HT1080 (cell line): ENCODE results near the gene FZD1. TPM values are rescaled to one million over a fixed set of nuclear protein-coding genes. Genes with fewer than 3 reads are reported as not detected.
A peak's percentile ranks its signal among the peaks of the same experiment; 100 is the strongest.

ENCODE experiments used
- DNase-seq: peaks from one replicate; pipeline ENCODE4 v3.0.0-alpha.2; 2015; ENCODE audit warnings: low read depth
- total RNA-seq: library from RNA; depleted of rRNA; stranded (reverse); fragments of >200 nt; shearing (Covaris generic); gene quantifications from 2 replicates; pipeline ENCODE4 v1.2.3, GENCODE V29; 2014

Gene FZD1
- total RNA-seq, 1 experiment from 2014 or later = 8.5 TPM

DNA sequence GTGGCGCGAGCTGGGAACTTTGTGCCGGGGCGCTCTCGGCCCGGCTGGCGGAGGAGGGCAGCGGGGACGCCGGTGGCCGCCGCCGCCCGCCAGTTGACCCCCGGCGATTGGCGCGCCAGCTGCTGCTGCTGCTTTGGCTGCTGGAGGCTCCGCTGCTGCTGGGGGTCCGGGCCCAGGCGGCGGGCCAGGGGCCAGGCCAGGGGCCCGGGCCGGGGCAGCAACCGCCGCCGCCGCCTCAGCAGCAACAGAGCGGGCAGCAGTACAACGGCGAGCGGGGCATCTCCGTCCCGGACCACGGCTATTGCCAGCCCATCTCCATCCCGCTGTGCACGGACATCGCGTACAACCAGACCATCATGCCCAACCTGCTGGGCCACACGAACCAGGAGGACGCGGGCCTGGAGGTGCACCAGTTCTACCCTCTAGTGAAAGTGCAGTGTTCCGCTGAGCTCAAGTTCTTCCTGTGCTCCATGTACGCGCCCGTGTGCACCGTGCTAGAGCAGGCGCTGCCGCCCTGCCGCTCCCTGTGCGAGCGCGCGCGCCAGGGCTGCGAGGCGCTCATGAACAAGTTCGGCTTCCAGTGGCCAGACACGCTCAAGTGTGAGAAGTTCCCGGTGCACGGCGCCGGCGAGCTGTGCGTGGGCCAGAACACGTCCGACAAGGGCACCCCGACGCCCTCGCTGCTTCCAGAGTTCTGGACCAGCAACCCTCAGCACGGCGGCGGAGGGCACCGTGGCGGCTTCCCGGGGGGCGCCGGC lies 870 bp downstream of the FZD1 start:
- peak; percentile 34 for DNase-seq

DNA sequence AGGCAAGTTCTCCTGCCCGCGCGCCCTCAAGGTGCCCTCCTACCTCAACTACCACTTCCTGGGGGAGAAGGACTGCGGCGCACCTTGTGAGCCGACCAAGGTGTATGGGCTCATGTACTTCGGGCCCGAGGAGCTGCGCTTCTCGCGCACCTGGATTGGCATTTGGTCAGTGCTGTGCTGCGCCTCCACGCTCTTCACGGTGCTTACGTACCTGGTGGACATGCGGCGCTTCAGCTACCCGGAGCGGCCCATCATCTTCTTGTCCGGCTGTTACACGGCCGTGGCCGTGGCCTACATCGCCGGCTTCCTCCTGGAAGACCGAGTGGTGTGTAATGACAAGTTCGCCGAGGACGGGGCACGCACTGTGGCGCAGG lies 1.4 kb downstream of the FZD1 start:
- no peak for DNase-seq

DNA sequence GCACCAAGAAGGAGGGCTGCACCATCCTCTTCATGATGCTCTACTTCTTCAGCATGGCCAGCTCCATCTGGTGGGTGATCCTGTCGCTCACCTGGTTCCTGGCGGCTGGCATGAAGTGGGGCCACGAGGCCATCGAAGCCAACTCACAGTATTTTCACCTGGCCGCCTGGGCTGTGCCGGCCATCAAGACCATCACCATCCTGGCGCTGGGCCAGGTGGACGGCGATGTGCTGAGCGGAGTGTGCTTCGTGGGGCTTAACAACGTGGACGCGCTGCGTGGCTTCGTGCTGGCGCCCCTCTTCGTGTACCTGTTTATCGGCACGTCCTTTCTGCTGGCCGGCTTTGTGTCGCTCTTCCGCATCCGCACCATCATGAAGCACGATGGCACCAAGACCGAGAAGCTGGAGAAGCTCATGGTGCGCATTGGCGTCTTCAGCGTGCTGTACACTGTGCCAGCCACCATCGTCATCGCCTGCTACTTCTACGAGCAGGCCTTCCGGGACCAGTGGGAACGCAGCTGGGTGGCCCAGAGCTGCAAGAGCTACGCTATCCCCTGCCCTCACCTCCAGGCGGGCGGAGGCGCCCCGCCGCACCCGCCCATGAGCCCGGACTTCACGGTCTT lies 1.9 kb downstream of the FZD1 start:
- no peak for DNase-seq

DNA sequence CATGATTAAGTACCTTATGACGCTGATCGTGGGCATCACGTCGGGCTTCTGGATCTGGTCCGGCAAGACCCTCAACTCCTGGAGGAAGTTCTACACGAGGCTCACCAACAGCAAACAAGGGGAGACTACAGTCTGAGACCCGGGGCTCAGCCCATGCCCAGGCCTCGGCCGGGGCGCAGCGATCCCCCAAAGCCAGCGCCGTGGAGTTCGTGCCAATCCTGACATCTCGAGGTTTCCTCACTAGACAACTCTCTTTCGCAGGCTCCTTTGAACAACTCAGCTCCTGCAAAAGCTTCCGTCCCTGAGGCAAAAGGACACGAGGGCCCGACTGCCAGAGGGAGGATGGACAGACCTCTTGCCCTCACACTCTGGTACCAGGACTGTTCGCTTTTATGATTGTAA lies 2.5 kb downstream of the FZD1 start:
- no peak for DNase-seq

DNA sequence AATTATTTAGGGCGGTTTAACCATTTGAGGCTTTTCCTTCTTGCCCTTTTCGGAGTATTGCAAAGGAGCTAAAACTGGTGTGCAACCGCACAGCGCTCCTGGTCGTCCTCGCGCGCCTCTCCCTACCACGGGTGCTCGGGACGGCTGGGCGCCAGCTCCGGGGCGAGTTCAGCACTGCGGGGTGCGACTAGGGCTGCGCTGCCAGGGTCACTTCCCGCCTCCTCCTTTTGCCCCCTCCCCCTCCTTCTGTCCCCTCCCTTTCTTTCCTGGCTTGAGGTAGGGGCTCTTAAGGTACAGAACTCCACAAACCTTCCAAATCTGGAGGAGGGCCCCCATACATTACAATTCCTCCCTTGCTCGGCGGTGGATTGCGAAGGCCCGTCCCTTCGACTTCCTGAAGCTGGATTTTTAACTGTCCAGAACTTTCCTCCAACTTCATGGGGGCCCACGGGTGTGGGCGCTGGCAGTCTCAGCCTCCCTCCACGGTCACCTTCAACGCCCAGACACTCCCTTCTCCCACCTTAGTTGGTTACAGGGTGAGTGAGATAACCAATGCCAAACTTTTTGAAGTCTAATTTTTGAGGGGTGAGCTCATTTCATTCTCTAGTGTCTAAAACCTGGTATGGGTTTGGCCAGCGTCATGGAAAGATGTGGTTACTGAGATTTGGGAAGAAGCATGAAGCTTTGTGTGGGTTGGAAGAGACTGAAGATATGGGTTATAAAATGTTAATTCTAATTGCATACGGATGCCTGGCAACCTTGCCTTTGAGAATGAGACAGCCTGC lies 3.1 kb downstream of the FZD1 start:
- no peak for DNase-seq

DNA sequence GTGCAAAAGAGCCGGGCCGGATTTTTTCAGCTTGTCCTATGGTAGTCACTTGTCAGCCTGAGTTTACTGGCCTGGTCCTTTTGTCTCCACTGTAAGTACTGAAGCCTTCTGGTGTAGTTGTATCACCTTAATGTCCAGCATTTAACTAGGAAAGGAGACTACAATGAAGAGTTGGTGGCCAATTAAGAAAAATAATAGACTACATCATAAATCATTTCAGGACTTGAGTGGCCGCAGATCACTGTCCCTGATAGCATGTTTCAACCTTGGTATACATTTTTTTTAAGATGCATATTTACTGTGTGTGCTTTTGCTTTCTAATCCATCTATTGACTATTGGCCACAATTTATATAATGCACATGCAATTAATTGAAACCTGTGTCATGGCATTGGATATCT lies 6.1 kb downstream of the FZD1 start:
- no peak for DNase-seq

DNA sequence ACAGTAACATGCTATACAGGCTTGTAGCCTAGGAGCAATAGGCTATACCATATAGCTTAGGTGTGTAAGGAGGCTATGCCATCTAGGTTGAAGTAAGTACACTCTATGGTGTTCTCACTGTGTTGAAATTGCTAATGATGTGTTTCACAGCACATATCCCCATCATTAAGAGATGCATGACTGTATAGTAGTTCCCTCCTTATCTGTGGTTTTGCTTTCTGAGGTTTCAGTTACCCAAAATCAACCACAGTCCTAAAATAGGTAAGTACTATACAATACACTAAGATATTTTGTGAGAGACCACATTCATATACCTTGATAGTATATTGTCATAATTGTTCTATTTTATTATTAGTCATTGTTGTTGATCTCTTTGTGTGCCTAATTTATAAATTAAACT lies 12.7 kb downstream of the FZD1 start:
- DNase-seq = no peak

DNA sequence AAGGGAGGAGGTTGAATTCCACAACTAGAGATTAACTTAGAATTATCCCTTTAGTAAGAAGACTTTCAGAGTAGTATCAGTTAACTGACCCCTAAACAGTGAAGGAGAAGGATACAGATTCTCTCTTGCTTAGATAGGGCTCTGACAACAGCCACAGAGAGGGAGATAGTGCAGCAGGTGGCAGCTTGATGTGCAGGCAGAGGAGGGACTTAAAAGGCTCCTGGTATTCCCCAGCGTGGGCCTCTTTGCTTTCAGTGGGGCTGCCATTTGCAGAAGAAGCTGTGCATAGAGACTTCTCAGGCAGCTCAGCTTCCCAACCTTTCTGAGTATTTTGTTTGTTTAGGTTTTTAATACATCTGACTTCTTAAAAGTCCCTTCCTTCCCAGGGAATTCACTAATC lies 16.0 kb downstream of the FZD1 start:
- DNase-seq = no peak

DNA sequence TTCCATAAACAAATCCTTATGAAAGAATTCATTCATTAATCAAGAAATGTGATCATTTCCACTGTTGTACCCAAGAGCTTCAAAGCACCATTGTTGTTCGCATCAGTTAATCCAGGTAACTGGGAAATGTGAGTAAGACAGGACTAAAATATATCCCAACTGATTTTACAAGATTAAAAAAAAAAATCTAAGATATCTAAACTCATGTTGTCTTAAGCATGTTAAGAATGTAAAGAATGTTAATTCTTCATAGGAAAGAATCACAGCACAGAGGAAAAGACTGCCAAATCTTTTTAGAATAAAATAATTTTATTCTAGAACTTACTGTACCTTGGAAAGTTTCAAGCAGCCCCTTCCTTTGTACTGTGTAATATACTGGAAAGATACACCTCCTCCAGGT lies 16.4 kb downstream of the FZD1 start:
- no peak for DNase-seq

DNA sequence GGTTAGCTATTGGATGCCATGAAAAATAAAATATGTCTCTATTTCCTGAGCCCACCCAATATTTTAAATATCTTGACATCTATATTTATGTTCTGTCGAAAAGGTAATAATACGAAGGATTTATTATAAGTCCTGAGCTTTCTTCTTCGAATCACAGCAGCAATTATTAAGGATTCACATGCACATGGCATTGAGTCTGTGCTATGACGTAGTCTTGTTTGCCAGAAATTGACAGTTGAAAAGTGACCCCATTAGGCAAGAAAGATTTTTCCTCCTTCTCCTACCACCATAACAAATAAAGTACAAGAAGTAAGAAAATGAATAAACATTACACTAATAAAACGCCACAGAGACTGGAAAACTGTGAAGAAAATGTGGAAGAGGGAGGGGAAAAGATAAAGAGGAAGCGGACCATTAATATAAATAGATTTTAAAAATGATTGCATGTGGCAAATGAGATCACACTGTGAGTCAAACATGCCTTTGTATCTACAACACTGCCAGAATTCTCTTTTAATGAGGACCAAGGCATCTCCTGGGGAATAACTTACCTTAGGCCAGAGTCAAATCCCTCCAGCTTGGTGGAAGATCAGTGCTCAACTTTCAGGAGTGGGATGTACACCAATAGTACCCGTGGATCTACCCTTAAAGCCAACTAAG lies 21.6 kb downstream of the FZD1 start:
- DNase-seq = no peak

DNA sequence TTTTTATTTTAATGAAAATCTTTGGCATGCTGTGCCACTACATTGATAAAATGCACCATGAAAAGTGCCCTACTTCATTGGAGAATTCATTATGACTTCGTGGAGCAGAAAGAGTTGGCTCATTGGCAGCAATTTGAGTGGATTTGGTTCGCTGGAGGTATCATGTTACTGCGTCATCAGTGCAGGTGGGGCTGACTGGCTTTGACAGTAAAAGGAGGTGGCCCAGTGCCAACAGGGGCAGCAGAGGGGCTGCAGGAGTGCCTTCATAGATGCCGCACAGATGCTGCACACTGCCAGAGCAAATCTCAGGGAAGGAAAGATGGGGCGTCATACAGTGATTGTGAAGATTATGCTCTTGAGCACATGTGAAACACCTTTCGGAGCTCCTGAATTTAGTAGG lies 22.2 kb downstream of the FZD1 start:
- DNase-seq = no peak

DNA sequence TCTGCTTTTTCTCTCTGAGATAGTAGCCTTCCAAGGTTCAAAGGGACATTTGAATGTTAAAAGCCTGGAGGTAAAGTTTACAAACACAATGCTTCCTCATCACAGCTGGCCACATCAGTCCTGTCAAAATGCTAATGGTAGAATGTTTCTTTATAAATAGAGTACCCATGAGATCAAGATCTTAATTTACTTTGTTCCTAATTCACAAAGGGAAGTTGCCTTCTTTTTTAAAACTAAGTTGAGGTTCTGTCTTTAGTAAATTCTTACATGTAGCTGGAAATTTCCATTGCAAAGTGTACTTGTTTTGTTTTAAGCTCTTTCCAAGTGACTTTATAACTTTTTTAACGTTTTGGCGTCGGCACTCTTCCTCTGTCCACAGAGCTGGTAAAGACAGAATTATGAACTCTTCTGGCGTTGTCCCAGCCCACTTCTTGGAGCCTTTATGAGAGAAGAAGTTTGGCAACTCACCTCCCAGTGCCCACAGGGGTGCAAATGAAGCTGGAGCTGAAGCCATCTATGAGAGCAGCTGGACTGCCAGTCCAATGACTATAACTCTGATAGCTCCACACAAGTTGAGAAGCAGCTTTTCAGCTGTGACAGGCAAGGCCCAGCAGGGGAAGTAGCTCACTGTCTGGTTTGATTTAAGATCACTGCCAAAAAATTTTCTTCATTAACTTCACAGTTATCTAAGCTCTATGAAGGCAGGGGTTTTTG lies 23.3 kb downstream of the FZD1 start:
- no peak for DNase-seq

DNA sequence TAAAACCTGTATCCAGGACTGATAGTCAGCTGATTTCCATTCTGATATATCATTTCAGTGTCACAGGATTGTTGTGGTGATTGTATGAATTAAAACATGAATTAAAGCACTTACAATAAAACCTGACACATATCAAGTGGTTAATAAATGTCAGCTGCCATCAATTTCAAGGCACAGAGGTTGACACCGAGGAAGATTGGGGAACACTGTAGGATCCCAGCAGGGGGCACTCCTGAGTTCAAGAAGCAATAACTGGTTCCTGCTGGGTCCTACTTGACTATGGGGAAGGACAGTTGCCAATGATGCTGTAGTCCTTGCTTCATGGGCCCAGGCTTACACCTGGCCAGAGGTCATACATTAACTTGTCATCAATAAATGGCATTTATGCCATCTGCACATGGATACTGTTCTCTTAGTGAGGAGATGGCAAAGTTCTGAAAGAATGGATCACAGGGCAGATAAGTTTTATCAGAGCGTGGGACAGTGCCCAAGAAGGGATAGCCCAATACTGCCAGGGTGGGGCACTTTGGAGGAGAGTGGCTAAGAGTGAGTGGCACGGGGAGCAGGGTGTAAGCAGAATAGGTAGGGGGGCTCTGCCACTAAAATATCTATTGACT lies 24.1 kb downstream of the FZD1 start:
- DNase-seq = peak; percentile 14

DNA sequence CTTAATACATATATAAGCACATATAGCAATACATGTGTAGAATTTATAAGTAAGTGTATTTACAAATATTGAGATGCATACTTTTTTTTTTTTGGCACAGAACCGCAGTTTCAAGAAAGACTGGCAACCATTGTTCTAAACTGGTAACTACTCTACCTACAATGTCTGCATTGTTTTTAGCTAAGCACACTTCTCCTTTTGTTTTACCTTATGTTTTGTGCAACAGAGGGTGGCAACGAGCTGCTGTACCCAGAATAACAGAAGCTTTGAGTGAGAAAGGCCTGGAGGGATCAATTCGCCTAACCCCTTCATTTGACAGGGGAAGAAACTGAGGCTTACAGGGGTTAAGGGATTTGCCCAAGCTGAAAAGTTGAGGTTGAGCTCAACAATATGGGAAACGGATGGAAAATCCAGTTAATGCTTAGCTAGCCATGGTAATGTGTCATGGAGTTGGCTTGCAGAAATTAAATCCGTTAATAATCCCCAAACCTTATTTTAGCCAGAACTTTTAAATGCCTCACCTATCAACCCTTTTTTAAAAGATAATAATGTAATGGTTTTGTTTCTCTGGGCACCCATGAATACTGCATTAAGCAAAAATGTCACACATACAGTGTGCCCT lies 25.5 kb downstream of the FZD1 start:
- no peak for DNase-seq

DNA sequence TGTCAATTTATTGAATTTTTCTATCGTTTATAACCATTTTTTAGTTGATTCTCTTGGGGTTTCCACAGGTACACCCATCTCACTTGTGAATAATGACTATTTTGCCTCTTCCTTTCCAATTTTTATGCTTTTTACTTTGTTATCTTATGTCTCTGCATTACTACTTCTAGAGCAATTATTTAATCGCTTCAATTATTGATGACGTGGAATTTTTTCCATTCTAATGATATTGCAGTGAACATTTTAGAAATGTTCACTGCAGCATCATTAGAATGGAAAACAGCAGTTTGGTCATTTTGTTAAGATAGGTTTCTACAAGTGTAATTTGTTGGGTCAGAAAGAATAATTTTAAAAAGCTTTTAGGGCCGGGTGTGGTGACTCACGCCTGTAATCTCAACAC lies 27.1 kb downstream of the FZD1 start:
- no peak for DNase-seq

DNA sequence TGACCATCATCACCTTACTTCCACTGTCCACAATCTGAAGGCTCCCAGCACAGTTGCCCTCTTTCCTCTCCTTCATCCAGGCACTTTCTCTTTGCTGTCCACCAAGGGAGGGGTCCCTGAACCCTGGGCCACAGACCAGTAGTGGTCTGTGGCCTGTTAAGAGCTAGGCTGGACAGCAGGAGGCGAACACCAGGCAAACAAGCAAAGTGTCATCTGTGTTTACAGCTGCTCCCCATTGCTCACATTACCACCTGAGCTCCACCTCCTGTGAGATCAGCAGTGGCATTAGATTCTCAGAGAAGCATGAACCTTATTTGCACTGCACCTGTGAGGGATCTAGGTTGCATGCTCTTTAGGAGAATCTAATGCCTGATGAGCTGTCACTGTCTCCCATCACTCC lies 27.7 kb downstream of the FZD1 start:
- DNase-seq = no peak

DNA sequence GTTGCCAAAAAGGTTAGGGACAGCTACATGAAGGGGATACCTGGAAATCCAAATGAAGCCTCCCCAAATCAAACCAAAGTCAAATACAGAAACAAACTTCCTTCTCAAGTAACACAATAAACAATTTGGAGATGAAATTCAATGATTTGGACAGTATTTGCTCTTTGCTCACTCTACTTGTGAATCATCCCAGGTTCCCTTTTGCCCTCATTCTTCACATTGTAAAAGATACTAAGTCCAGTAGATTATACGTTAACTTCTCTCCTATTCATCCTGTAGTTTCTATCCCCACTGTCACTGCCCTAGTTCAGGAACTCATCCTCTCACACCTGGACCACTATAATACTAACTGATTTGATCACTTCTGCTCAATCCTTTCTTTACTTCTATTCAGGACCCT lies 28.3 kb downstream of the FZD1 start:
- DNase-seq = no peak

DNA sequence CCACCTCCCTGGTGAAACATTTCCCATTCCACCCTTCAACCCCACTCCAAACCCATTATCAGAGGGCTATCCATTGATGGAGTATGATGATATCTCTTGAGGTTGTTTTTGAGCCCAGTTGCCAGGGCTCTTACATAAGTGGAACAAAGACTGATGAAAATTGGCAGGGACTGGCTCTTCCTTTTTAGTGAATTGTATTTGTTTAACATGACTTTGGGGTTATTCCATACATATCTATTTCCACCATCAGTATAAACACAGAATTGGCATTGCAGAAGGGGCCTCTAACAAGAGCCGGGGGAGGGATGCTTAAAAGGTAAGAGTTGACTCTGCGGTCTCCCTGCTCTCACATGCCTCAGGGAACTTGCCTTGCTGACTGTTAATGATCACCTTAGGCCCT lies 28.9 kb downstream of the FZD1 start:
- no peak for DNase-seq

DNA sequence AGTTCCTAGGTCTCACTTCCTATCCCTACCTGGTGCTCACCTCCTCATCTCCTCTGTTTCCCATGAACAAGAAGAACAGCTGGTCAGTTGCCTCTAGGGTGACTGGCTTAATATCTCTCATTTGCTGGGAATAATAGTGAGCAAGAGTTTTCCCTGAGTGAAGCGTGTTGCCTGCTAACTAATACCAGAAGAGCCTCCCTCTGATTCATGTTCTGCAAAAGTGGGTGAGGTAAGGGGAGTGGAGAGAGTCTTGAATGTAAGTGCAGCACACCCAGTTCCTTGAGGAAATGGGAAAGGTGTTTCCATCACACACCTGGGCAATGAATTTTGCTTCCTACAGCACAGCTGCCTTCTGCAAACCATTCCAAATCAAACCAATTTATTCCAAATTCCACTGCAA lies 29.6 kb downstream of the FZD1 start:
- DNase-seq = no peak

DNA sequence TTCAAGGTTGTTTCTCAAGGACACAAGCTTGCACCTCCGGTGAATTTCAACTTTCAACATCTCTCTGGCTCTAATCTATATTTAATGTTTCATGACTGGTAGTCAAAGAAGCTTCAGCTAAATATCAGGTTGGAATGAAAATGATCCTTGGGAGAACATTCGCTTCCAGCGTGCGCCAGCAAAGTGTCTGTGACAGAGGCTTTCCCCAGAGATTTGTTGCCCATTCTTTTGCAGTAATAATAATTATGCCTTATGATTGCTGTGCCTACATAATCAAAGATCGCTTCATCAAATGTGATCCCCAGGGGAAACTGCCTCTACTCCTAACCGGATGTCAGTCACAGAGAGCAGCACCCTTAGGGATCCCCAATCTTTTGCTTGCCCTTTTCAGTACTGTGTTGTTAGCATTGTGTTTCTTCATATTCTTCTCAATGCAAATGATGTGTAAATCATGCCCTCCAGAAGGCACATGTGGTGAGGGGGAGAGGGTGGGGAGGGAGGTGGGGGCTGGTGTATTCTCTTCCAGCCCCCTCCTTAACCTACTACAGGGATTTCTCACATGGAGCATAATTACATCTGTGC lies 30.5 kb downstream of the FZD1 start:
- DNase-seq = no peak
